B cell (primary cell): ENCODE measurements around the gene HPS3. TPM values are rescaled to one million over a fixed set of nuclear protein-coding genes. Genes with fewer than 3 reads are reported as not detected.

Experiments used
- ATAC-seq: fragments of 200-7000 bp; cut with Tn5 transposase; one replicate; pipeline ENCODE4 v1.10.0; 2021; ENCODE audit warnings: low read depth, mild to moderate bottlenecking, moderate number of reproducible peaks, moderate library complexity
- CTCF ChIA-PET: fragments of 350-600 bp; sonication (Branson Sonifier 250); formaldehyde crosslinking; loops from one replicate; lab custom pipeline; 2021; ENCODE audit warnings: antibody characterized with exemption, inconsistent platforms; lab: Charles Lee
- POLR2A ChIA-PET: fragments of 350-600 bp; sonication (Branson Sonifier 250); formaldehyde crosslinking; loops from one replicate; lab custom pipeline; 2021; ENCODE audit warnings: antibody characterized with exemption; lab: Charles Lee
- DNase-seq: peaks from one replicate; pipeline ENCODE4 v3.0.0; 2013
- H2AFZ ChIP-seq: 2 replicates; pipeline ENCODE4 v1.6.1; 2012; ENCODE audit warnings: mild to moderate bottlenecking, low read depth, low read length; ENCODE audit not compliant: insufficient read depth, poor library complexity, severe bottlenecking
- H3K27ac ChIP-seq, 2 donors: 1 replicate in 1 of 2; 2 replicates in 1 of 2; pipeline ENCODE4 v1.5.1; 2012 to 2013; ENCODE audit warnings: low read length in 2 of 2, mild to moderate bottlenecking in 2 of 2, moderate library complexity in 1 of 2
- H3K27me3 ChIP-seq, 4 experiments: fragments of 200-600 bp in 1 of 4; sonication (generic) in 1 of 4; replicated peaks in 1 of 4; 1 replicate in 2 of 4; 2 replicates in 2 of 4; pipeline versions ENCODE4 v1.6.1 to v1.7.0; 2013 to 2016; ENCODE audit warnings: low read length in 3 of 4, mild to moderate bottlenecking in 2 of 4, mixed read lengths in 1 of 4, moderate library complexity in 1 of 4; ENCODE audit not compliant: insufficient read depth in 4 of 4, control insufficient read depth in 3 of 4; ENCODE audit errors: control extremely low read depth in 1 of 4
- H3K36me3 ChIP-seq, 2 experiments: replicated peaks in 1 of 2; 1 replicate in 1 of 2; 2 replicates in 1 of 2; pipeline versions ENCODE4 v1.6.1 to v1.7.1; 2013; ENCODE audit warnings: low read length in 1 of 2; ENCODE audit not compliant: insufficient read depth in 2 of 2, control insufficient read depth in 1 of 2; ENCODE audit errors: control extremely low read depth in 1 of 2, extremely low read depth in 1 of 2
- H3K4me1 ChIP-seq, 2 donors: fragments of 200-600 bp in 1 of 2; sonication (generic) in 1 of 2; 1 replicate in 1 of 2; 2 replicates in 1 of 2; pipeline versions ENCODE4 v1.5.1 to v1.6.1; 2013 to 2017; ENCODE audit warnings: low read length in 2 of 2; ENCODE audit not compliant: control insufficient read depth in 2 of 2, insufficient read depth in 2 of 2
- H3K4me2 ChIP-seq: replicated peaks from 2 replicates; pipeline ENCODE3; 2012; ENCODE audit warnings: mild to moderate bottlenecking, low read depth, low read length; ENCODE audit not compliant: poor library complexity, severe bottlenecking
- H3K4me3 ChIP-seq, 5 experiments: fragments of 200-600 bp in 1 of 5; sonication (generic) in 1 of 5; 1 replicate in 3 of 5; 2 replicates in 2 of 5; pipeline versions ENCODE4 v1.5.1 to v1.7.0; 2011 to 2016; ENCODE audit warnings: low read length in 4 of 5, mild to moderate bottlenecking in 4 of 5, low read depth in 2 of 5, control low read depth in 1 of 5, moderate library complexity in 1 of 5; ENCODE audit not compliant: insufficient read depth in 1 of 5; ENCODE audit errors: control extremely low read depth in 1 of 5, extremely low read depth in 1 of 5
- H3K79me2 ChIP-seq: fragments of 200-600 bp; sonication (generic); one replicate; pipeline ENCODE4 v1.6.0; 2016; ENCODE audit warnings: low read length; ENCODE audit not compliant: control insufficient read depth, insufficient read depth
- H3K9ac ChIP-seq: fragments of 200-600 bp; sonication (generic); 2 replicates; pipeline ENCODE4 v1.6.1; 2017; ENCODE audit warnings: mild to moderate bottlenecking, low read length, moderate library complexity
- H3K9me3 ChIP-seq, 3 donors: one replicate each; pipeline versions ENCODE4 v1.6.1 to v1.7.1; 2013; ENCODE audit warnings: low read length in 2 of 3; ENCODE audit not compliant: control insufficient read depth in 2 of 3, insufficient read depth in 1 of 3; ENCODE audit errors: control extremely low read depth in 1 of 3
- H4K20me1 ChIP-seq: 2 replicates; pipeline ENCODE4 v1.6.0; 2012; ENCODE audit warnings: mild to moderate bottlenecking, low read length; ENCODE audit not compliant: insufficient read depth, control insufficient read depth, poor library complexity, severe bottlenecking
- H3K27ac Mint-ChIP-seq: one replicate; pipeline ENCODE4 v1.8.0; 2021; ENCODE audit warnings: mixed read lengths
- H3K27me3 Mint-ChIP-seq: one replicate; pipeline ENCODE4 v1.8.0; 2021; ENCODE audit warnings: mixed read lengths
- H3K4me1 Mint-ChIP-seq: one replicate; pipeline ENCODE4 v1.8.0; 2021; ENCODE audit warnings: mixed read lengths
- H3K4me3 Mint-ChIP-seq: one replicate; pipeline ENCODE4 v1.8.0; 2021; ENCODE audit warnings: mixed read lengths
- H3K9me3 Mint-ChIP-seq: one replicate; pipeline ENCODE4 v1.8.0; 2022; ENCODE audit warnings: mixed read lengths; ENCODE audit not compliant: insufficient read depth
- CTCF ChIP-seq: fragments of 200-600 bp; IDR thresholded peaks from one replicate; pipeline ENCODE4 v1.8.0; 2022; ENCODE audit warnings: antibody characterized with exemption, mild to moderate bottlenecking
- EZH2 ChIP-seq: IDR thresholded peaks from 2 replicates; pipeline ENCODE4 v1.6.1; 2012; ENCODE audit warnings: borderline replicate concordance, low read depth, mild to moderate bottlenecking, moderate library complexity, low read length; ENCODE audit not compliant: insufficient read depth, poor library complexity, severe bottlenecking
- WGBS: methylation state at CpG from one replicate; pipeline ENCODE4 v1.1.5; 2013; ENCODE audit warnings: missing lambda C conversion rate; ENCODE audit not compliant: insufficient coverage; 5-methylcytosine and 5-hydroxymethylcytosine counted together
- intact Hi-C: fragments of 100-400 bp; cut with micrococcal nuclease; formaldehyde crosslinking; loops from one replicate; pipeline ENCODE4 v1.10.0; 2022
- polyA plus RNA-seq: library from polyadenylated mRNA; depleted of rRNA; stranded (reverse); fragments of >200 nt; gene quantifications from 2 replicates; pipeline ENCODE4 v1.2.3, GENCODE V29; 2012
- total RNA-seq, 2 donors: library from RNA; stranded (reverse); fragments of 120-200 nt in 1 of 2; gene quantifications; 1 replicate in 1 of 2; 2 replicates in 1 of 2; pipeline versions ENCODE4 v1.2.3 to v1.2.4, GENCODE V29; 2013 to 2022

Gene HPS3
- total and polyA plus RNA-seq, 2 donors (not counting 1 experiment from before 2014, with no cell fraction given) = 28.9 to 48.1 TPM

GRCh38 chr3:149145356-149145755 is 15.9 kb downstream of the HPS3 start:
- no peaks in the 10 kb centered on the region for H3K9me3 ChIP-seq
- intact Hi-C loops = loop anchor here (1.0 kb wide), 1 partner anchor 100 kb away; no protein-coding TSS in a partner anchor
- ChIA-PET CTCF (interaction anchor here (0.8 to 3.1 kb wide), 9 partner anchors 10 to 130 kb away, joined by 3 to 20 read pairs (median 6); partner anchors contain the start of gene HPS3), POLR2A (interaction anchor here (1.2 to 3.3 kb wide), 2 partner anchors 16 to 132 kb away, joined by 4 to 16 read pairs; partner anchors contain the start of gene HPS3)
- H3K9ac ChIP-seq = peak overlapping the region; percentile 12
- peaks cover 49% of the 10 kb centered on the region for H3K4me1 Mint-ChIP-seq
- H3K9me3 Mint-ChIP-seq = no peaks in the 10 kb centered on the region
- H3K36me3 ChIP-seq = peaks cover 6 to 39% of the 10 kb centered on the region in 2 experiments
- peak overlapping the region; percentile 65 for H3K4me2 ChIP-seq
- peaks cover 60 to 69% of the 10 kb centered on the region in 2 donors for H3K4me1 ChIP-seq
- H3K27me3 Mint-ChIP-seq = no peaks in the 10 kb centered on the region
- H3K4me3 ChIP-seq = peak overlapping the region in 1 of 5 experiments; percentile 42
- no peaks in the 10 kb centered on the region for H3K27me3 ChIP-seq
- H3K79me2 ChIP-seq = peaks cover 44% of the 10 kb centered on the region
- TF ChIP-seq EZH2 = no peak
- no peak for TF ChIP-seq CTCF
- peak overlapping the region; percentile 84 for H3K27ac ChIP-seq
- 31% methylated on average over 2 of the region's 2 CpGs for WGBS
- ATAC-seq (peak; percentile 34), DNase-seq (peak; percentile 61)
- no peak overlapping the region for H2AFZ ChIP-seq
- peak overlapping the region; percentile 63 for H3K4me3 Mint-ChIP-seq
- H3K27ac Mint-ChIP-seq = peak overlapping the region; percentile 91
- H4K20me1 ChIP-seq = no peaks in the 10 kb centered on the region

GRCh38 chr3:149145974-149146373 is 16.5 kb downstream of the HPS3 start:
- H3K4me1 ChIP-seq = peaks cover 54 to 65% of the 10 kb centered on the region in 2 donors
- intact Hi-C loops = loop anchor here (1.0 kb wide), 3 partner anchors 17 to 127 kb away; partner anchors contain the start of gene HPS3
- Mint-ChIP-seq H3K27ac (no peak overlapping the region), H3K27me3 (no peaks in the 10 kb centered on the region), H3K4me1 (peaks cover 45% of the 10 kb centered on the region), H3K9me3 (no peaks in the 10 kb centered on the region), H3K4me3 (no peak overlapping the region)
- H2AFZ ChIP-seq = peak overlapping the region; percentile 12
- H3K4me2 ChIP-seq = peak overlapping the region; percentile 65
- peaks cover 6 to 44% of the 10 kb centered on the region in 2 experiments for H3K36me3 ChIP-seq
- H3K27ac ChIP-seq = peak overlapping the region; percentile 84
- H3K4me3 ChIP-seq = peak overlapping the region in 4 of 5 experiments; percentile 6 to 42 (median 34)
- TF ChIP-seq CTCF = no peak
- TF ChIP-seq EZH2 = no peak
- ChIA-PET POLR2A (interaction anchor here (0.9 to 3.3 kb wide), 4 partner anchors 10 to 131 kb away, joined by 3 to 16 read pairs (median 4); partner anchors contain the start of gene HPS3), CTCF (interaction anchor here (0.8 to 3.1 kb wide), 11 partner anchors 9 to 130 kb away, joined by 3 to 20 read pairs (median 4); partner anchors contain the start of gene HPS3)
- ATAC-seq (peak; percentile 93), DNase-seq (peak; percentile 88)
- H3K9ac ChIP-seq = peak overlapping the region; percentile 36
- peaks cover 44% of the 10 kb centered on the region for H3K79me2 ChIP-seq
- no peaks in the 10 kb centered on the region for H3K9me3 ChIP-seq
- no peaks in the 10 kb centered on the region for H4K20me1 ChIP-seq
- H3K27me3 ChIP-seq = no peaks in the 10 kb centered on the region
- 0% methylated on average over 1 of the region's 1 CpG for whole genome bisulfite sequencing
